Smooth muscle cell (in vitro differentiated cells): ENCODE measurements around the gene PHF14. TPM values are rescaled to one million over a fixed set of nuclear protein-coding genes. Genes with fewer than 3 reads are reported as not detected.
"Not testable (repeated sequence)": the region's sequence is repeated elsewhere in the genome, so short reads cannot be mapped to it uniquely, and the experiment has no call there.

ENCODE experiments used
- DNase-seq: peaks from one replicate; lab custom pipeline; 2025; ENCODE audit not compliant: unreplicated experiment; lab: John Stamatoyannopoulos, UW
- H2AFZ ChIP-seq: fragments of 200-600 bp; sonication (generic); 2 replicates; pipeline ENCODE4 v1.6.0; 2016; ENCODE audit warnings: antibody characterized with exemption, low read depth, mild to moderate bottlenecking
- H3F3A ChIP-seq: fragments of 200-600 bp; sonication (generic); 2 replicates; pipeline ENCODE4 v1.6.0; 2017; ENCODE audit warnings: antibody characterized with exemption, low read depth
- H3K27ac ChIP-seq: fragments of 200-600 bp; sonication (generic); 2 replicates; pipeline ENCODE4 v1.5.1; 2016; ENCODE audit warnings: low read depth, mild to moderate bottlenecking
- H3K27me3 ChIP-seq: fragments of 200-600 bp; sonication (generic); 2 replicates; pipeline ENCODE4 v1.6.1; 2016; ENCODE audit warnings: low read depth, mild to moderate bottlenecking
- H3K36me3 ChIP-seq: fragments of 200-600 bp; sonication (generic); 2 replicates; pipeline ENCODE4 v1.5.1; 2016; ENCODE audit warnings: low read depth
- H3K4me1 ChIP-seq: fragments of 200-600 bp; sonication (generic); 2 replicates; pipeline ENCODE4 v1.5.1; 2016; ENCODE audit warnings: low read depth
- H3K4me2 ChIP-seq: fragments of 200-600 bp; sonication (generic); 2 replicates; pipeline ENCODE4 v1.6.0; 2016; ENCODE audit warnings: mild to moderate bottlenecking
- H3K4me3 ChIP-seq: fragments of 200-600 bp; sonication (generic); 2 replicates; pipeline ENCODE4 v1.5.1; 2016; ENCODE audit warnings: mild to moderate bottlenecking
- H3K79me2 ChIP-seq: fragments of 200-600 bp; sonication (generic); 2 replicates; pipeline ENCODE4 v1.6.0; 2016; ENCODE audit warnings: low read depth, mild to moderate bottlenecking
- H3K9ac ChIP-seq: fragments of 200-600 bp; sonication (generic); 2 replicates; pipeline ENCODE4 v1.6.0; 2016; ENCODE audit warnings: low read depth
- H3K9me3 ChIP-seq: fragments of 200-600 bp; sonication (generic); replicated peaks from 2 replicates; pipeline ENCODE4 v1.5.1; 2016; ENCODE audit warnings: low read depth
- H4K20me1 ChIP-seq: fragments of 200-600 bp; sonication (generic); 2 replicates; pipeline ENCODE4 v1.6.0; 2016; ENCODE audit warnings: low read depth
- WGBS: methylation state at CpG from one replicate; pipeline ENCODE4 v1.1.7; 2016; ENCODE audit warnings: low lambda C conversion rate; 5-methylcytosine and 5-hydroxymethylcytosine counted together
- polyA plus RNA-seq: library from polyadenylated mRNA; unstranded; fragments of >200 nt; fragmentation: Nextera tagmentation; extraction: Ambion mirVana; gene quantifications from 2 replicates; pipeline ENCODE4 v1.2.1, GENCODE V29; 2016
- total RNA-seq: library from RNA; depleted of rRNA; stranded (reverse); fragments of >200 nt; gene quantifications from 2 replicates; pipeline ENCODE4 v1.2.3, GENCODE V29; 2014
- TF ChIP-seq, protein P1 (sequence below): fragments of 200-600 bp; sonication (generic); IDR thresholded peaks from 2 replicates; pipeline ENCODE4 v1.5.1; 2017; ENCODE audit warnings: borderline replicate concordance, mild to moderate bottlenecking, antibody characterized with exemption; ENCODE audit not compliant: insufficient read depth, poor library complexity, severe bottlenecking

The PHF14 gene
- total and polyA plus RNA-seq, 2 experiments from 2014 or later, result 13.2 to 29.2 TPM

DNA sequence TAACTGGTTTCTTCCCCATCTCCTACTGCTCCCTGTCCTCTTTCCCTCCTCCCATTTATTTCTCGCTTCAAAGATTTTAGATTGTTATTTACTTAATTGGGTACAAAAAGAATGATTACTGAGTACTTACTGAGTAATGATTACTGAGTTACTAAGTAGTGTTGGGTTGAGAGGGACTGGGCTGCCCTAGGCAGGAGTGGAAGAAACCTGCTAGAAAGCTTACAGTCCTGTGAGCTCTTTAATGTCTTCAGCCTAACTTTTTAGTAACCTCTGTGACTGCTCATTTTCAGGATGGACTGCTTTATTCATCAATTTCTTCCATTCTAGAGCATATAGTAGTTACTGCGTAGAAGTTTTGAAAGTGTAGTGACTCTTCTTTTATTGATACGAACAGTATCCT, 7.6 kb downstream of the PHF14 start:
- 98% methylated on average over 3 of the region's 3 CpGs for WGBS
- H3K4me2 ChIP-seq, result no peak overlapping the region
- no peaks in the 10 kb centered on the region for H3K27me3 ChIP-seq
- no peak overlapping the region for H3K9ac ChIP-seq
- peaks cover 74% of the 10 kb centered on the region for H3K79me2 ChIP-seq
- no peaks in the 10 kb centered on the region for H3F3A ChIP-seq
- DNase-seq, result no peak
- peaks cover 38% of the 10 kb centered on the region for H4K20me1 ChIP-seq
- H3K9me3 ChIP-seq, result no peaks in the 10 kb centered on the region
- H3K36me3 ChIP-seq, result peaks cover 11% of the 10 kb centered on the region
- H2AFZ ChIP-seq, result no peak overlapping the region
- TF ChIP-seq, protein P1, sequence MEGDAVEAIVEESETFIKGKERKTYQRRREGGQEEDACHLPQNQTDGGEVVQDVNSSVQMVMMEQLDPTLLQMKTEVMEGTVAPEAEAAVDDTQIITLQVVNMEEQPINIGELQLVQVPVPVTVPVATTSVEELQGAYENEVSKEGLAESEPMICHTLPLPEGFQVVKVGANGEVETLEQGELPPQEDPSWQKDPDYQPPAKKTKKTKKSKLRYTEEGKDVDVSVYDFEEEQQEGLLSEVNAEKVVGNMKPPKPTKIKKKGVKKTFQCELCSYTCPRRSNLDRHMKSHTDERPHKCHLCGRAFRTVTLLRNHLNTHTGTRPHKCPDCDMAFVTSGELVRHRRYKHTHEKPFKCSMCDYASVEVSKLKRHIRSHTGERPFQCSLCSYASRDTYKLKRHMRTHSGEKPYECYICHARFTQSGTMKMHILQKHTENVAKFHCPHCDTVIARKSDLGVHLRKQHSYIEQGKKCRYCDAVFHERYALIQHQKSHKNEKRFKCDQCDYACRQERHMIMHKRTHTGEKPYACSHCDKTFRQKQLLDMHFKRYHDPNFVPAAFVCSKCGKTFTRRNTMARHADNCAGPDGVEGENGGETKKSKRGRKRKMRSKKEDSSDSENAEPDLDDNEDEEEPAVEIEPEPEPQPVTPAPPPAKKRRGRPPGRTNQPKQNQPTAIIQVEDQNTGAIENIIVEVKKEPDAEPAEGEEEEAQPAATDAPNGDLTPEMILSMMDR, result no peak
- no peak overlapping the region for H3K27ac ChIP-seq
- no peaks in the 10 kb centered on the region for H3K4me1 ChIP-seq
- no peak overlapping the region for H3K4me3 ChIP-seq

- not testable (repeated sequence) for H3K79me2 ChIP-seq, H3K4me1 ChIP-seq, H3K27me3 ChIP-seq, H2AFZ ChIP-seq, H3K9ac ChIP-seq, H3K4me2 ChIP-seq, H3K36me3 ChIP-seq, DNase-seq, H3K27ac ChIP-seq, H3F3A ChIP-seq, H3K4me3 ChIP-seq, H3K9me3 ChIP-seq, H4K20me1 ChIP-seq
- WGBS, result over 99% methylated on average over 6 of the region's 6 CpGs
Measured at GRCh38 chr7:10990748-10991147, 17.1 kb downstream of the PHF14 start.

- WGBS, result 98% methylated on average over 33 of the region's 34 CpGs
- H3K4me3 ChIP-seq, H3K27ac ChIP-seq, H2AFZ ChIP-seq, H3F3A ChIP-seq, H3K4me1 ChIP-seq, H3K4me2 ChIP-seq, H3K9ac ChIP-seq, DNase-seq, H3K9me3 ChIP-seq, H3K27me3 ChIP-seq, H3K36me3 ChIP-seq: not testable (repeated sequence)
- peaks cover 20% of the 10 kb centered on the region for H3K79me2 ChIP-seq
- H4K20me1 ChIP-seq, result peaks cover 36% of the 10 kb centered on the region
Measured at GRCh38 chr7:10995482-10996166, 22.0 kb downstream of the PHF14 start.

- Histone ChIP-seq H3K27me3 (no peaks in the 10 kb centered on the region), H3K4me2 (no peak overlapping the region), H3K36me3 (no peaks in the 10 kb centered on the region), H3K4me3 (no peak overlapping the region), H3K4me1 (no peaks in the 10 kb centered on the region), H3K79me2 (peaks cover 32% of the 10 kb centered on the region), H3K27ac (no peak overlapping the region), H3K9ac (no peak overlapping the region), H3K9me3 (no peaks in the 10 kb centered on the region), H2AFZ (no peak overlapping the region), H3F3A (no peaks in the 10 kb centered on the region), H4K20me1 (peaks cover 49% of the 10 kb centered on the region)
- DNase-seq, result no peak
- TF ChIP-seq, protein P1, result no peak
- WGBS, result 94% methylated on average over 4 of the region's 4 CpGs
Measured at GRCh38 chr7:10998996-10999757, 25.5 kb downstream of the PHF14 start.
